Activated CD4-positive, alpha-beta T cell treated with anti-CD3 and anti-CD28 coated beads for 1 hour (primary cell): ENCODE results near the gene CELF1.

Source experiments
- DNase-seq: peaks from one replicate; pipeline ENCODE4 v3.0.0-alpha.2; 2020

The CELF1 gene

DNA sequence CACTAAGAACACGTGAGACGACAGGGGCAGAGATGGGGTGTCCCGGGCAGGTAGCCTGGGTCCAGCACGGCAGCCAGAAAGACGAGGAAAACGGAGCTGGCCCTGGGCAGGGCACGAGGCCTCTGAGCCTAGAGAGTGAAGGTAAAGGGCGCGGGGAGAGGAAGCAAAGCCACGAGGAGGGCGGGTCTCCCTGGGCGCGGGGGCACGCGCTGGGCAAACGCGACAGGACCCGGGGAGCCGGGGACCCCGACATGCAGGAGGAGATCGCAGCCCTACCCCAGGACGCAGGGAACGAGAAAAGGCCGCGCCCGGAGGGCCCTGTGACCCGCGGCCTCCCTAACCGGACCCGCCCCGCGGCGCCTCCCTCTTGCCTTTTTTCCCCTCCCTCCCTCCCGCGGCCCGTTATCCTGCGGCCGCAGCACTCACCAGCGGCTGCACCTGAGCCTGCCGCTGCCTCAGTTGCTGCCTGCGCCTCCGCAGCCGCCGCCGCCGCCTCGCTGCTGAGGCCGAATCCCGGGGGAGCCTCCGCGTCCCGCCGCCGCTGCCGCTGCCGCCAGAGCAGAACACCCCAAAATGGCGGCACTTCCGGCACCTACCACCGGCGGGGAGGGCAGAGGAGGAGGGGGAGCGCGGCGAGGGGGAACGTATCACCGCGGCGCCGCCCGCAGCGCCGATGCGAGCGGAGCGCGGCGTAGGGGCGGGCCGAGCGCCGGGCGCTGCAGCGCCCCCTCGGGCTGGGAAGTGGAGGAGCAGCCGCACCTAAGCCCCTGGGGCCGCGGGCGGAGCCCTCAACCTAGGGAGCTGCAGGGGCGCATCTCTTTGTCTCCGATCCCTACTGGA is at the start of gene CELF1:
CELF1 (minus strand) TSS at position 567 of the 840 bp plus-strand sequence. CDS start 53,609 bp downstream, outside the sequence.
- peak; percentile 86 for DNase-seq

DNA sequence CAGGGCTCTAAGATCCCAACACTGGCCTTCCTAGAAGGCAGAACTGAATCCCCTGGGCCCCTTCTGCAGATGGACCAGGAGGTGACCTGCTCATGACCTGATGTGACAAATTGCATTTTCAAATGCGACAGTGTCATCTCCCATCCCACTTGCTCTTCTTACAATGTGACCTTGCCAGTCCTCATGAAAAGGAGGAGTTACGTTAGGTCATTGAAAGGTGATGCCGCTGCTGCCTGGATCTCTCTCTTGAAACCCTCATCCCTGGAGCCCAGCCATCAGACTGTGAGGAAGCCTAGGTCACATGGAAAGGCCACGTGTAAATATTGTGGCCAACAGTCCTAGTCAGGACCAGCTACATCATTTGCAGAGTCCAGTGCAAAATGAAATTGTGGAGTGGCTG is 47.0 kb upstream of the CELF1 start:
- DNase-seq: no peak

DNA sequence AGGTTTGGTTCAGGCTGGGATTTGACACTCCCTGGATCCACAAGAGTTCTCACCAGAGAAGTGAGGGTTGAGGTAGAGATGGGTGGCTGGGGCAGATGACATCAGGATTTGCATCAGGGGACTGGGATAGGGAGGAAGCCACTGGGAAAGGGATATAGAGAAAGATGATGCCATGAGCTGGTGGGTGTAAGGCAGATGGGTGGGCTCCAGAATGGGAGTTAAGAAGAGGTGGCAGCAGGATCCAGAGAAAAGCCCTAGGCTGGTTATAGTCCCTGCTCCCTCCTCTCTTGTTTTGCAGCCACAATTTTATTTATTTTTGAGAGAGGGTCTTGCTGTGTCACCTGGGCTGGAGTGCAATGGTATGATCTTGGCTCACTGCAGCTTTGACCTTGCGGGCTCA is 43.0 kb upstream of the CELF1 start:
- no peak for DNase-seq

DNA sequence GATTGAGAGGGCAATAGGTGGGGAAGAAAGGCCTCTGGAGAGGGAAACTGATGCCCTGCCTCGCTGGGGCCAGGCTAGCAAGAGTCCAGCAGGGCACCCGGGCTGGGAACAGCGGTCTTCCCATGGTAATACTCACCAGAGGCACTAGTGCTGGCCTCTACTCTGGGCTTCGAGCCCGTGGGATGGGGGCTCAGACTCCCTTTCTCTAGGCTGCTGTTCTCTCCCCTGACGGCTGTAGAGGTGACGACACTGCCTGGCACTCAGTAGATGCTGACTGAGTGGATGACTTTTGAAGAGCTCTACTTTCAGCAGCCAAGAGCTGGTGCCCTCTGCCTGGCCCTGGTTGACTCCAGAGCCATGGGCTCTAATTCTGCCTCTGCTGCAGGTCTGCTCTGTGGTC is 42.1 kb upstream of the CELF1 start:
- no peak for DNase-seq

DNA sequence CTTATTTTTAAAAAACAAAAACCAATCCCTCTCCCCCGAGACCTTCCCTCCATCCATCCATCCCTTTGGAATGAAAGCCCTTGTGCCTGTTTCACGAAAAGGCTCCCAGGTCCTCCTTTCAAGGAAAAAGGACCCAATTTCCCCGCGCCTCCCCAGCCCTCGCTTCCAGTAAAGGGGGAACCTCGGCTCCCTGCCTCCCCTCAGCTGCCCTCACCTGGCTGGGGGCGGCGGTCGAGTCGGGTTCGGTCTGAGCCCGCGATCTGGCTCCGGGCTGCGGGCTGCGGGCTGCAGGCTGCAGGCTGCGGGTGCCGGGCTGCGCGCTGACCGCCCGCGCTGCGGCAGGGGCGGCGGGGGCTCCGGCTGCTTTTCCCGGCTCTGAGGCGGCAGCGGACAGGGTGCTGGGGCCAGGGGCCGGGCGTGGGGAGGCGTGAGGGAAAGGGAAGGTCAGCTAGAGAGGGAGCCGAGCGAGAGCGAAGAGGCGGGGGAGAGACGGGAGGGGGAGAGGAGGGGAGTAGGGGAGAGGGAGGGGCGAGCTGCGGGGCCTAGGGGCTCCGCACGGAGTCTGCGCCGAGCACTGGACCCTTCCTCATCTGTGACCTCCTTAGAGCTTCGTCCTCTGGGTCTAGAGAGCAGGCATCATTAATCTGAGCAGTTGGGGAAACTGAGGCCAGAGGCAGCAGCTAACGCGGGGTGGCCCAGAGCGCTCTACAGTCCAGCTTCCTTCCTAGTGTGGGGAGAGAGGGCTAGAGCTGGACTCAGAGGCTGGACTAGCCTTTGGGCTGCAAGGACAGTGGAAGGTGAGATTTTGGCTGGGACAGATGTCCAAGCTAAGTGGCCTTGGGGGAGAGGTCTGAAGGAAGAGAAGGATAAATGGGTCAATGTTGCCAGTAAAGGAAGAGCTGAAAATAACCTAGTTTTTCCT is 41.3 kb upstream of the CELF1 start, which contains the start of gene C1QTNF4:
C1QTNF4 (minus strand) TSS at position 478 of the 922 bp plus-strand sequence. CDS start 3,601 bp downstream, outside the sequence.
- no peak for DNase-seq

DNA sequence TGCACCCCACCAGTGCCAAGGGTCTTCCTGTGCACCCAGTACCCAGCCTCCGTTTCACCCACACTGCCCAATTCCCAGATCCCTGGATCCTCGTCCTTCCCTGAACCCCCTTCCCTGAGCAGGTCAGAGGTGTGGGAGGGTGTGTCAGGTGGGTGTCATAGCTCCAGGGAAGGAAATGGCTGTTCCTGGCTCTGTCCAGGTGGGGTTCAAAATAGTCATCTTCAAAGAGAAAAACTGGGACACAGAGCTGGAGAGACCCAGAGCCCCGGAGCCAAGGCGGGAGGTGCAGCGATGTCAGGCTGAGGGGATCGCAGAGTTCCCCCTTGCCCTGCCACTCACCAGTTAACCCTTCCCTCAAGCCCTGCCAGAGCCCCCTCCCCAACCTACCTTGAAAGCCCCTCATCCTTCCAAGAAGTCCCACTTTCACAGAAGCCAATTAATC is 40.6 kb upstream of the CELF1 start:
- DNase-seq: no peak

DNA sequence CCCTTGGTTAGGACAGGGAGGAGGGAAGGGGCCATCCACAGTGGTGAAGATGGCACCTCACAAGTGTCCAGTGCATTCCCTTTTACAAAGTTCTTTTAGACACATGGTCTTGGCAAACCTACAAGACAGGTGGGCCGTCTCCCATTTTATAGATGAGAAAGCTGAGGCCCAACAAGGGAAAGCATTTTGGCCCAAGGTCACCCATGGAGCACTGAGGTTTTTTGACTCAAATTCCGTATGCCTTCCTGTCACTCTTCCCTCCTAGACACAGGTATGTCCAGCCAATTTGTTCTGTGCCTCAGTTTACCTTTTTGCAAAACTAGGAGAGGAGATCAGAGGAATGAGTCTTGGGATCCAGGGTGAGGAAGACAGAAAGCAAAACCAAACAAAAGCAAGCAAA is 40.0 kb upstream of the CELF1 start:
- DNase-seq: no peak

DNA sequence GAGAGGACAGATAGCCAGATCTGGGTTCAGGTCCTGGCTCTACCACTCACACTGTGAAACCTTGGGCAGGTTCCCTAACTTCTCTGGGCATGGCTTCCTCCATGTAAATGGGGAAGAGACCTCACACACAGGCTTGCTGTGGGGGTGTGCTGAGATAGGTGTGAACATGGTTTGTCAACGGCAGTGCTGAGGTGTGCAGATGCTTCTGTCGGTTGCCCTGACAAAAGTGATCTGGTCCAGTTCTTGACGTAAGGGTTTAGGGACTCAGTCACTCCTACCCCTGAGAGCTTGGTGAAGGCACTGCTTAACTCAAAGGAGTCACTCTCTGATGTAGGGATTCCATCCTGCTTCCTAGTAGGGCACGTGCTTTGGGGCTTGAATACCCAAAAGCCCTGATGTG is 39.3 kb upstream of the CELF1 start:
- DNase-seq: no peak

DNA sequence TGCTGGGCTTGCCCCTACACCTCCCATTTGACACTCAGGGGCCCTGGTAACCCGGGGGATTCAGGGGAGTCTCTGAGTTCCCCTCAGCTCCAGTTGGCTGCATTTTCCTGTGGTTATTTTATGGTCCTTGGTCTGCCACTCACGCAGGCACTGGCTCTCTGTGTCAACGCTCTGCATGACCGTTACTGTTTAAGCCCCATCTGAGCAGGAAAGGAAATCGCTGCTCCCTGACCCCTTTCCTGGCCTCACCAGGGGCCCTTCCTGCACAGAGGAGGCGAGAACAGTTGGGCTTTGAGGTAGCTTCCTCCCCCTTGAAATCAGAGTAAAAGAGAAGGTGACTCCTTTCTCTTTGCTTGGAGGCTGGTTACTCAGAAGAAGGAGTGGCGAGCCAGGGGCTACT is 38.8 kb upstream of the CELF1 start:
- DNase-seq: no peak

DNA sequence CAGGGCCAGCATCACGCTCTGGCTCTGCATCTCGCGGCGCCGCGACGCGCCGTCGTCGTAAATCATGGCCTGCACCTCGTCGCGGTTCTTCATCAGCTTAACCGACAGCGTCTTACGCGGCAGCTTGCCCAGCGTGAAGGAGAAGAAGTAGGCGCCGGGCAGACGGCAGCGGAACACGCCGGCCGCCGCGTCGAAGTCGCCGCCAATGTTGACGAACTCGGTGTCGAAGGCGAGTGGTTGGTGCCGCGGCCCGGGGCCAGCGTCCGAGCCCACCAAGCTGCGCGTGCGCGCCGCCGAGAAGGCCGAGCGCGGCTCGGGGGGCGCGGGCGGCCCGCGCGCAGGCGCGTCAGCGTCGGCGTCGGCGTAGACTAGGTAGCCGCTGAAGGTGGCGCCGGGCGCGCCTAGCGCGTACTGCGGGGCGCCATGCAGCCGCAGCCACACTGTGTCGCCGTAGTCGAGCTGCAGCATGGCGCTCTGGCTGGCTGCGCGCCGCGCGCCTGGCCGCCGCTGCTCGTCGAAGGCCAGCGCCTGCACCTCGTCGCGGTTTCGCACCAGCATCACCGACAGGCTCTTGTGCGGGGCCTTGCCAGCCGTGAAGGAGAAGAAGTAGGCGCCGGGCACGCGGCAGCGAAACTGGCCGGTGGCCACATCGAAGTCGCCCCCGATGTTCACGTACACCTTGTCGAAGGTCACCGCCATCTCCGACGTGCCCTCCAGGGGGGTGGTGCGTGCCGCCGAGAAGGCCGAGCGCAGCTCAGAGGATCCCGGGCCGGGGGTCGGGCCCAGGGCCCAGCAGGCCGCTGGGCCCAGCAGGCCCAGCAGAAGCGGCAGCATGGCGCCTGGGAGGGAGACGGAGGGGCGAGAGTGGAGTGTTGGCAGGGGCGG is 37.3 kb upstream of the CELF1 start:
- no peak for DNase-seq

DNA sequence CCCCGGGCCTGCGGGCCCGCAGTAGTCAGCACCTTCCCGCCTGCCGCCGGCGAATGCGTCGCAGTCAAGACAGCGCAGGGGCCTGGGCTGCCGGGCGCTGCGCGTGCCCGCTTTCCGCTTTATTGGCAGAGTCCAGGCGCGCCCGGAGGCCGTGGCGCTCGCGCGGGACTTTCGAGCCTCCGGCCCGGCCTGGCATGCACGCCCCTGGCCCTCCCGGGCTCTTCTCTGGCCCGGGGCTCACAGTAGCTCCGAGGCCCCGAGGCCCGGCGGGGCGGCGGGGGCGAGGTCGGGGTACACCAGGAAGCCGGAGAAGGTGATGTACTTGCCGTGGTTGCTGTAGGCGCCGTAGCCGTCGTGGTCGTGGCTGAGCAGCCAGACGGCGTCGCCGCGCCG is 36.6 kb upstream of the CELF1 start:
- no peak for DNase-seq

DNA sequence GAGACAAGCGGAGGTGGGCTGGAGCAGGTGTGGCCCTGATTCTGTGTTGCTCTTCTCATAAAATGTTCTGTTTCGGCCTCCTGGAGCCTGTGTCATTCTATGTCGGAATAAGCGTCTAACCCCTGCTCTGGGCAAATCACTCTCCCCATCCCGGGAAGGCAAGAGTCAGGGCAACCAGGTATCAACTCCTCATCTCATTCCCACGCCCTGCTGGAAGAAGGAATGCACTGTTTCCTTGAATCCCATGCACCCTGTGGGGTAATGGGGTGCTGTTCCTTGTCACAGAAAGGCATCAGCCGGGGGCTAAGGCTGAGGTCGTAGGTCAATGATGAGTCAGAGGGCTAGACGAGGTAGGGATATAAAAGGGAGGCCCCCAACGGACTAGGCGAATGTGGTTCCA is 36.2 kb upstream of the CELF1 start:
- no peak for DNase-seq

DNA sequence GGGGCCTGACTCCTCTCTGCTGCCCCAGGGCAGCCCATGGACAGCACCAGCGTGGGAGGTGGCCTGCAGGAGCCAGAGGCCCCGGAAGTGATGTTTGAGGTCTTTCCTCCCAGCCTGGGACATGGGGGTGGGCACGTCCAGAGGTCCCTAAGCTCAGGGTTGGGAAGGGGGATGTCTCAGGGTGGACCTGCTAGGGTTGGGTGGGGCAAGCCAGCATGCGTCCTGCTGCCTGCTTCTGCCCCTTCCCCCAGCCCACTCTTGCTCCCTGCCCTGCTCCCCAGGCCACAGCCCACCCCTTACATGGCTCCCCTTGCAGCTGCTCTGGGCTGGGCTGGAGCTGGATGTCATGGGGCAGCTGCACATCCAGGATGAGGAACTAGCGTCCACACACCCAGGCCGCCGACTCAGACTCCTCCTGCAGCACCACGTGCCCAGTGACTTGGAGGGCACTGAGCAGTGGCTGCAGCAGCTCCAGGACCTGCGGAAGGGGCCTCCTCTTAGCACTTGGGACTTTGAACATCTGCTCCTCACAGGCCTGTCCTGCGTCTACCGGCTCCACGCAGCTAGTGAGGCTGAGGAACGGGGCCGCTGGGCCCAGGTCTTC is 34.9 kb upstream of the CELF1 start:
- no peak for DNase-seq

DNA sequence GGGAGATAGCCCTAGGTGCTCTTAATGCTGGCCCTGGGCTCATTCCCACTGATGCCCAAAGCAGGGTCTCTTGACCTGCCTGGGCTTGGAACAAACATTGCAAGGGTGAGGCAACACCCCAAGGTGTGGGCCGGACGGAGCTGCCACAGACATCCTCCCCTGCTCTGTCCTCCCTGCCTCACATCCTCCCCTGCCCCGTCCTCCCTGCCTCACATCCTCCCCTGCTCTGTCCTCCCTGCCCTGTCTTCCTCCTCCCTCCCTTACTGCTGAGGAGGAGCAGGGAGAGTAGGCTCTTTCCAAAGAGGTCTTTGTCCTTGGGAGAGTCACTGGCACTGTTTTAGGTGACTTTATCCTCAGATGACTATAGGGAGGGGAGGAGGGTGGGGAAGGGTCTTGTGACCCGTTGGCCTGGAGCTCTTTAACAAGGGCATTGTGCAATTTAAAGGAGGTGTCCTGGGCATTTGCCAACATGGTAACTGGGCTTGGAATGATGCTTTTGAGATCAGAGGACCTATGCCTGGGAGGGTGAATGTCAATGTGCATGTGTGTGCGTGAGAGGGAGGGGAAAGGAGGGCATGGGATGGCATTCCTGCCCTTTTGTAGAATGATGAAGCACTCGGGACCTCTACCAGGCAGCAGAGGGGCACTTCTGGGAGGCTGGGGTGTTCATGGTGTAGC is 34.2 kb upstream of the CELF1 start:
- DNase-seq: no peak

DNA sequence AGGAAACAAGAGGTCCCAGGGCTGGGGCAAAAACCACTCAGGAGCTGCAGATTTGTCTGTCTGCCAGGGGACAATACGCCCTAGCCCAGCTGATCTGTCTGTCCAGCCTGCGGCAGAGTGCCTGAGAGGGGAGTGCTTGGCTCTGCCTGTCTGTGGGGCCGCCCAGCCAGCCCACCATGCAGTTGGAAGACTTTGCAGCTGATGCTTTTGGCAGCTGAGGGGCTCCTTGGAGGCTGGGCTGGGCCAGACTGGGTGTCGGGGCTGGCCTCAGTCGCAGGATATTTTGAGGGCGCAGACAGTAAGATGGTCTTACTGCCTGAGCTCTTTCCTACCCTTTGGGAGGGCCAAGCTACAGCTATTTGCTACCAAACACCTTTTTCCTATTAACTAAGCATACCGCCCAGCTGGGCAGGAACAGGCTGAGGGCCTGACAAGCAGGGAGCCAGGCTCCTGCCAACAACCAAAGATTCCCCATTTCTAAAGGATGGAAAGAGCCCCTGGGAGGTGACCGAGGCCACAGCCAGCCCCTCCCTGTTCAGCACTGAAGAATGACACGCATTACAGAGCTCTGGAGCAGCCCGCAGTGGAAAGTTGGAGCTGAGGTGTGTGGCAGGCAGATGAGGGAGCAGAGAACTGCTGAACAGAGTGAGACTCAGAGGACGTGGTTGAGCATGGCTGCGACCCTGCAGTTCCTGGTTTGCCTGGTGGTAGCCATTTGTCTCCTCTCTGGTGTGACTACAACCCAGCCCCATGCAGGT is 33.3 kb upstream of the CELF1 start, which contains the start of gene FAM180B:
FAM180B (plus strand) TSS at position 581 of the 758 bp plus-strand sequence; CDS start at position 672, 91 bp downstream.
- no peak for DNase-seq

DNA sequence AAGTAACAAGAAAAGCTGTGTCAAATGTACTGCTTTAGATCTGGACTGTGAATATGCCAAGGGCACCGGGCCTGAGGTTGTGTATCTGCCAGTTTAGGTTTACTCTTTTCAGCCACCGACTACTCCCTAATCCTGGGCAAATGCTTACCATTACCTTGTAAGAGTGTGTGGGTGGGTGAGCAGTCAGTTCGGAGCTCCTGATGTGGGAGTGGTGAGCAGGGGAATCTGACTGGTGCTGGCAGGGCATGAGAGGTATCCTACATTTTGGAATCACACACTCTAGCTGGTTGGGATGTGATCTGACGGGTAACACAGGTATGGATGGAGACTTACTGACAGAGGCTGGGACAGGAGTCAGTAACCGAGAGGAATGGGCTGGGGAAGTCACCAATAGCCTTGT is 30.9 kb upstream of the CELF1 start:
- no peak for DNase-seq

DNA sequence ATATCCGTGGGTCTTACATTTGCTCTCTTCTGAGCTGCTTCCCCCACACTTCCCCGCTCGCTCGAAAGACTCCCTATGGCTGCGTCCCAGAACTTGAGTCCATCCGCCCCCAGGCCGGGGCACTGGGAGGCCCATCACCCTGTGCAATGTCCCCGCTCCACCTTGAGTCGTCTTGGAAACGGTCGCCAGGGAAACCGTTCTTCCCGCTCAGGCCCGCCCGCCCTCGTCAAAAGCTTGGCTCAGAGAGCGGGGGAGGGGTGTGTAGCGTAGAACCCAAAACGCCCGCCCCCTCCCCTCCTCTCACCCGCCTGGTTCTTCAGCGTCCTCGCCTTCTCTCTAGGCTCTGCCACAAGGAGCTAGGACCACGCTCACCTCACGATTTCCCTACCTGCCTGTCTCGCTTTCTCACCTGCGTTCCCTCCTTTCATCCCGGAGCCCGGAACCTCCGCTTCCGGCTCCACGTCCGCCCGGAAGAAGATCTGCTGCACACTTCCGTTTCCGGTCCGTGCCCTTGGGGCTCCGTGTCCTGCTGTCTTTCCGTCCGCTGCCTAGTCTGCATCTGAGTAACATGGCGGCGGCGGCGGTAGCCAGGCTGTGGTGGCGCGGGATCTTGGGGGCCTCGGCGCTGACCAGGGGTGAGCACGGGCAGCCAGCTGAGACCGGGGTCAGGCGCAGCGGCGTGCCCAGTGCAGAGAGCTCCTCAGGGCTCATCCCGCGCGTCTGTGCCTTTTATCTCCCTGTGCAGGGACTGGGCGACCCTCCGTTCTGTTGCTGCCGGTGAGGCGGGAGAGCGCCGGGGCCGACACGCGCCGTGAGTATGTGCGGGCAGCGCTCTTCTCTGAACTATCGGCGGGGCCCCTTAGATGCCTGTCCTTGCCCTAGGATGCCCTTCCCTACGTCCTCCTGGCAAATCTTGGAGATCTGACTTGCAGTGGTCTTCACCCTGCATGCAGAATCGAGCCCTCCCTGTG is 25.9 kb upstream of the CELF1 start, which contains the start of the genes KBTBD4 and NDUFS3:
KBTBD4 (minus strand) TSS at position 447 of the 971 bp plus-strand sequence; CDS start at position 428, 19 bp downstream.
NDUFS3 (plus strand) TSS at position 551 of the 971 bp plus-strand sequence; CDS start at position 569, 18 bp downstream.
- DNase-seq: peak; percentile 84

DNA sequence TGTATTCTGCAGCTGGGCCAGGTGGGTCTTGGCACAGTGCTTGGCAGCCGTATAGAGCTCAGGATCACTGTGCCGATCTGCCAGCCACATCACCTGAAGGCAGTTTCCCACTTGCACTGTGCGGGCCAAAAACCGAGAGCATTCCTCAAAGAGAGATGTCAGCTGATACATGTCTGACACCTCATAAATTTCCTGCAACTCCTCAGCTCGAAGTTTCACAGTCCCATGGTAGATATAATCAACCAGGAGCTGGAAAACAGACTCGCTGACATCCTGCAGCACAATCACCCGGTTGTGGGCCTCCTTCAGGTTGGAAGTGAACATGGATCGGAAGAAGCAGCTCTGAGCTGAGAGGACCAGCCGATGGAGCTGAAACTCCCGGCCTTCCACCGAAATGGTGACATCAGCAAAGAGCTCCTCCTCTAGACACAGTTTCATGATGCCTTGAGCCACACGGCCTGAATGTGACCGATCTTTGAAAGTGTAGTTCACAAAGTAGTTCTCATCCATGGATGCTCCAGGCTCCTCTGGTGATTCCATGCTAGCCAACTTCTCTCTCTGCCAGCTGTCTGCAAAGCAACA is 24.6 kb upstream of the CELF1 start:
- no peak for DNase-seq

DNA sequence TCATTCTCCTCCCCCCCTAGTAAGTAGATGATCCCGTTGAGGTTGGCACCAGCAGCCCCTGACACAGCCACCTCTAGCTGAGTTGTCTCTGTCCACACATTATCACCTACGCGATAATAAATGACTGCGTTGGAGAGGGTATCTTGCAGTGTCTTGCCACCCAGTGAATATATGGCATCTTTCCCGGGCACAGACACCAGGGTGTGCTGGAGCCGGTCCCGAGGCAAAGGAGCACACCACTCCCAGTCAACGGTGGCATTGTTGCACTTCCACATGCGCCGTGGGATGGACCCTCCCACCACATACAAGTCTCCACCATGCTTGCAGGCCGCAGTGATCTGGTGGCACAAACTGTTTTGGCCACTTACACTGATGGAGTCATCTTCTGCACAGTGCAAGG is 20.4 kb upstream of the CELF1 start:
- no peak for DNase-seq
